VCaP (cell line): ENCODE results near the gene CCT8.
"Not testable (repeated sequence)": the region's sequence is repeated elsewhere in the genome, so short reads cannot be mapped to it uniquely, and the experiment has no call there.

Experiments used
- H3K27ac ChIP-seq: fragments of 450-650 bp; 2 replicates; pipeline ENCODE4 v1.5.1; 2017
- TF ChIP-seq, protein P1 (sequence below): fragments of 450-650 bp; conservative IDR thresholded peaks from 2 replicates; pipeline ENCODE4 v1.5.1; 2017; ENCODE audit warnings: mild to moderate bottlenecking, moderate library complexity

The CCT8 gene

DNA sequence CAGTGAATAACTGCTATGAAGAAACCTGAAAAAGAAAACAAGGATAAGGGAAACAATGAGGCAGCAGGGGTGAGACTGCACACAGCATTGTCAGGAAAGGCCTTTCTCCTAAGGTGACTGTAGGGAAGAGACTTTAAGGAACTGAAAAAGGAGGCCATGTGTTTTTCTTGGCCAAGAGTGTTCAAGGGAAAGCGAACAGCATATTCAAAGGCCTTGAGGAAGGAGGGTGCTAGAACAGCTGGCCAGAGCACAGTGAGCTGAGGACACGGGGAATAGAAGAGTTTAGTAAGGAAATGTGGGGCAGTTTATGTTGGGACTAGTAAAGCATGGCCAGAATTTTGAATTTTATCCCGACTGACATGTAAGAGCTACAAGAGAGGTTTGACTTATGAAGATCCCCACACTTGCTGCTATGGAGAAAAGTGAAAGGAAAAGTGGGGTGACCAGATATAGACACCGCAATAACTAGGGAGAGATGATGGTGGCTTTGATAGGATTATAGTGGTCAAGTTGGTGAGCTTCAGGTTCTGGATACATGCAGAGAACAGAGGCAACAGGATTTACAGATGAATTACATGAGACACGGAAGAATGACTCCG, 55.7 kb downstream of the CCT8 start:
- H3K27ac ChIP-seq: peak overlapping the region; percentile 94; the same call in 1 of the 2 replicates
- TF ChIP-seq, protein P1, sequence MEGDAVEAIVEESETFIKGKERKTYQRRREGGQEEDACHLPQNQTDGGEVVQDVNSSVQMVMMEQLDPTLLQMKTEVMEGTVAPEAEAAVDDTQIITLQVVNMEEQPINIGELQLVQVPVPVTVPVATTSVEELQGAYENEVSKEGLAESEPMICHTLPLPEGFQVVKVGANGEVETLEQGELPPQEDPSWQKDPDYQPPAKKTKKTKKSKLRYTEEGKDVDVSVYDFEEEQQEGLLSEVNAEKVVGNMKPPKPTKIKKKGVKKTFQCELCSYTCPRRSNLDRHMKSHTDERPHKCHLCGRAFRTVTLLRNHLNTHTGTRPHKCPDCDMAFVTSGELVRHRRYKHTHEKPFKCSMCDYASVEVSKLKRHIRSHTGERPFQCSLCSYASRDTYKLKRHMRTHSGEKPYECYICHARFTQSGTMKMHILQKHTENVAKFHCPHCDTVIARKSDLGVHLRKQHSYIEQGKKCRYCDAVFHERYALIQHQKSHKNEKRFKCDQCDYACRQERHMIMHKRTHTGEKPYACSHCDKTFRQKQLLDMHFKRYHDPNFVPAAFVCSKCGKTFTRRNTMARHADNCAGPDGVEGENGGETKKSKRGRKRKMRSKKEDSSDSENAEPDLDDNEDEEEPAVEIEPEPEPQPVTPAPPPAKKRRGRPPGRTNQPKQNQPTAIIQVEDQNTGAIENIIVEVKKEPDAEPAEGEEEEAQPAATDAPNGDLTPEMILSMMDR: no peak

- H3K27ac ChIP-seq: not testable (repeated sequence)
These were observed 62.2 kb downstream of the CCT8 start for GRCh38 chr21:29011236-29011635.

DNA sequence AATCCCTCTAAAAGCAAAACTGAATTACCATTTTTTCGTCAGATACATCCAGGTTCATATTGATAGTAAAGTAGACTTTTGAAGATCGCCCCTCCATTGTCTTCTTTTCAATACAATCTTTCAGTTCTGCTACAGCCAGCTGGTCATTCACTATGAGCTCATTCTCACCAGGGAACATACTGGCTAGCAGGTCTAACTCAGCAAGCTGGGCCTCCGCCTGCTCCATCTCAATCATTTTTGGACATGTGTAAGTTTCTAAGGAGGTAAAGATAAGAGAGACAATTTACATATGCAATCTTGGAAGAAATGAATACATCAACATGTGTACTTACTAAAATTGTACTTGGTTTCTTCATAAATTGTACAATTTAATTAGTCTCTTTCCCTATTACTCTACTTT, 65.1 kb downstream of the CCT8 start:
- no peak overlapping the region for H3K27ac ChIP-seq
- TF ChIP-seq, protein P1: no peak

DNA sequence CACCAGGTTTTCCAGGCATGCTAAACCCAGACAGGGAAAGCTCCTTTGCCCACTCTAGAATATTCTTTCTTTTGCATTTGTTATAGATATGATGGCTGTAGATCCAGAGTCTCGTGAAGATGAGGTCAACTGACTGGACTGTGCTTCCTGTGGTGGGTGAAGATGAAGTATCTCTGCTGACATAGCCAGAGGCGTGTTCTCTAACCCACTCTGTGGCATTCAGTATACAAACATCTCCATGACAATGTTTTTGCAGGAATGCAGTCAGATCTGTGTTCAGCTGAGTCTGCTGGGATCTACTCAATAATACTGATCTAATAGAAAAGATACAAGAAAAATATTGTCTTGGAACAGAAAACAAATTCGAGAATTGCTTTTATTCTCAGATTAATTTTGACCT, 65.6 kb downstream of the CCT8 start:
- TF ChIP-seq, protein P1: no peak
- no peak overlapping the region for H3K27ac ChIP-seq

DNA sequence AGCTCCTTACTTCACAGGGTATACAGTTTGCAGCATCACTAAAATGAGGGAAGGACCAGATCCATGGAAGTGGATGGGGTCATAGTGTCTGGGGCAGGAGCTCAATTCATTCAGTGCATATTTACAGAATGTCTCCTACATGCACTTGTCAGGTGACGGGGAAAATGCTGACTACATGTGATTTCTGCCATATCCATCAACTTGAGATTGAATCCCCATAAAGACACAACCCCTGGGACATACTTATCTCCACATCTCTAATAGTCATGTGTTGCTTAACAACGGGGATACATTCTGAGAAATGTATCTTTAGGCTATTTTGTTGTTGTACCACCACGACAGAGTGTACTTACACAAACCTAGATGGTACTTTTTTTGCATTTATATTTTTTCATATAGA, 66.3 kb downstream of the CCT8 start:
- no peak overlapping the region for H3K27ac ChIP-seq
- TF ChIP-seq, protein P1: no peak
